ENCODE measurements around the gene SLC10A7.

DNA sequence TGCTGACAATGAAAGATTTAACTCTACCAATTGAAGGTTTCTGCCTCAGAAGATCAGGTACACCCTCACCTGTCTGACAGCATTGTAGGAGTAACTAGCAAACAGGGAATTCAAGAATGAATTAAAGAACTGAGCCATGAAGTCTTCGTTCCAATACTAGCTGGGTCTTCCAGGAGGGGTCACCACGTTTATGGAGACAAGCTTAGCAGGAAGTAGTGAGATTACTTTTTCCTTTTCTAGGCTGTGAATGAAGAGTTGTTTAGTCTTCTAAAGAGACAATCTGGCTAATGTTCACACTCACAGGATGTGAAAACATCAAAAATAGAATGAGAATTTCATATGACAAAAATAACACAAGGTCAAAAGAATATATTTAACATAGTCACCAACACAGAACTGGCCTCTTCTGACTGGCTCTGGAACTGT lies 252.5 kb downstream of the SLC10A7 start:
- TF ChIP-seq CTCF (IDR thresholded peaks at IDR 0.05 in 2 of 3, conservative IDR thresholded peaks at IDR 0.05 in 1 of 3; ENCODE audit: control insufficient read depth in 2 of 3, extremely low read depth in 1 of 3, insufficient read depth in 1 of 3, low read depth in 3 of 3, low read length in 3 of 3) (peak in 1 of 3 experiments; percentile 2; a peak in 1 of 6 replicates), ZBTB40 (IDR thresholded peaks at IDR 0.05; ENCODE audit: borderline replicate concordance) (no peak), CEBPB (IDR thresholded peaks at IDR 0.05; ENCODE audit: borderline replicate concordance in 1 of 2, low read depth in 2 of 2, low read length in 2 of 2) (no peak), HDAC2 (IDR thresholded peaks at IDR 0.05) (no peak)
